HL-60 (cell line): ENCODE measurements around the gene RFFL.

Source experiments
- GABPA ChIP-seq: IDR thresholded peaks from 2 replicates; pipeline ENCODE4 v1.6.1; 2012; ENCODE audit warnings: low read depth
- POLR2AphosphoS5 ChIP-seq: IDR thresholded peaks from 2 replicates; pipeline ENCODE4 v1.6.1; 2012; ENCODE audit warnings: low read depth
- SPI1 ChIP-seq: IDR thresholded peaks from 2 replicates; pipeline ENCODE4 v1.6.1; 2012; ENCODE audit warnings: low read depth, mild to moderate bottlenecking, borderline replicate concordance
- TF ChIP-seq, protein P1 (sequence below): IDR thresholded peaks from one replicate; pipeline ENCODE4 v1.5.1; 2011; ENCODE audit warnings: low read length, control low read depth, inconsistent platforms; ENCODE audit not compliant: insufficient read depth
- TF ChIP-seq, protein P2 (sequence below): IDR thresholded peaks from 2 replicates; pipeline ENCODE4 v1.6.1; 2012; ENCODE audit warnings: low read depth; ENCODE audit not compliant: insufficient replicate concordance

DNA sequence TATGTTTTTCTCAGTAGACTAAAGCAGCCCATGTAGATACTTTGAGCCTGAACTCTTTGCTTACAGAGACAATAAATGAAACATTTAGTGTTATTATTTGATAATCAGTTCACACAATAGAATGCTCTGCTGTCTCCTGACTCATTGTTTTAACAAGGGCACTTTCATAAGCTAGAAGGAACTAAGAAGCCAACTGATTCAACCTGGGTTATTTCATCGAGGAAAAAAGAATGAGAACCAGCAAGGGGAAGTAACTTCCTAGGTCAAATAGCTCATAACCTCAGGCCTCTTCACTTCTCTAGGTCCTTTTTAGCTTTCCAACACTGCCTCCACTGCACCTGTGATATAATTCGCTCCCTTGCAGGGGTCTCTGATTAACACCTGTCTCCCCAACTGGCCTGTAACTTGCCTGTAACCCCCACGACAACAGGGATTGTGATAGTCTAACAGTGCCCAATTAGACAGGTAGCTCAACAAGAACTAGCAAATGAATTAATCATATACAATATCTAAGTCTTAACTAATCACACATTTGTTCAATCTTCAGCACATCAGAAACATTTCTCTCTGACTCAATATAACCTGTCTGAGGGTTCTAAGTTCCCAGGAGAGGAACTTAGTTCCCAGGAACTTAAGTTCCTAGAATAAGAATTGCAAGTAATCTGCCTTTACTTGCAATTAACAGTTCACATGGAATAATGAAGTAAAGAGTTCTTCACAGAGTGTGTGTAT, 34.8 kb downstream of the RFFL start:
- TF ChIP-seq, protein P1, sequence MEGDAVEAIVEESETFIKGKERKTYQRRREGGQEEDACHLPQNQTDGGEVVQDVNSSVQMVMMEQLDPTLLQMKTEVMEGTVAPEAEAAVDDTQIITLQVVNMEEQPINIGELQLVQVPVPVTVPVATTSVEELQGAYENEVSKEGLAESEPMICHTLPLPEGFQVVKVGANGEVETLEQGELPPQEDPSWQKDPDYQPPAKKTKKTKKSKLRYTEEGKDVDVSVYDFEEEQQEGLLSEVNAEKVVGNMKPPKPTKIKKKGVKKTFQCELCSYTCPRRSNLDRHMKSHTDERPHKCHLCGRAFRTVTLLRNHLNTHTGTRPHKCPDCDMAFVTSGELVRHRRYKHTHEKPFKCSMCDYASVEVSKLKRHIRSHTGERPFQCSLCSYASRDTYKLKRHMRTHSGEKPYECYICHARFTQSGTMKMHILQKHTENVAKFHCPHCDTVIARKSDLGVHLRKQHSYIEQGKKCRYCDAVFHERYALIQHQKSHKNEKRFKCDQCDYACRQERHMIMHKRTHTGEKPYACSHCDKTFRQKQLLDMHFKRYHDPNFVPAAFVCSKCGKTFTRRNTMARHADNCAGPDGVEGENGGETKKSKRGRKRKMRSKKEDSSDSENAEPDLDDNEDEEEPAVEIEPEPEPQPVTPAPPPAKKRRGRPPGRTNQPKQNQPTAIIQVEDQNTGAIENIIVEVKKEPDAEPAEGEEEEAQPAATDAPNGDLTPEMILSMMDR, result no peak
- TF ChIP-seq GABPA, result no peak
- TF ChIP-seq, protein P2, sequence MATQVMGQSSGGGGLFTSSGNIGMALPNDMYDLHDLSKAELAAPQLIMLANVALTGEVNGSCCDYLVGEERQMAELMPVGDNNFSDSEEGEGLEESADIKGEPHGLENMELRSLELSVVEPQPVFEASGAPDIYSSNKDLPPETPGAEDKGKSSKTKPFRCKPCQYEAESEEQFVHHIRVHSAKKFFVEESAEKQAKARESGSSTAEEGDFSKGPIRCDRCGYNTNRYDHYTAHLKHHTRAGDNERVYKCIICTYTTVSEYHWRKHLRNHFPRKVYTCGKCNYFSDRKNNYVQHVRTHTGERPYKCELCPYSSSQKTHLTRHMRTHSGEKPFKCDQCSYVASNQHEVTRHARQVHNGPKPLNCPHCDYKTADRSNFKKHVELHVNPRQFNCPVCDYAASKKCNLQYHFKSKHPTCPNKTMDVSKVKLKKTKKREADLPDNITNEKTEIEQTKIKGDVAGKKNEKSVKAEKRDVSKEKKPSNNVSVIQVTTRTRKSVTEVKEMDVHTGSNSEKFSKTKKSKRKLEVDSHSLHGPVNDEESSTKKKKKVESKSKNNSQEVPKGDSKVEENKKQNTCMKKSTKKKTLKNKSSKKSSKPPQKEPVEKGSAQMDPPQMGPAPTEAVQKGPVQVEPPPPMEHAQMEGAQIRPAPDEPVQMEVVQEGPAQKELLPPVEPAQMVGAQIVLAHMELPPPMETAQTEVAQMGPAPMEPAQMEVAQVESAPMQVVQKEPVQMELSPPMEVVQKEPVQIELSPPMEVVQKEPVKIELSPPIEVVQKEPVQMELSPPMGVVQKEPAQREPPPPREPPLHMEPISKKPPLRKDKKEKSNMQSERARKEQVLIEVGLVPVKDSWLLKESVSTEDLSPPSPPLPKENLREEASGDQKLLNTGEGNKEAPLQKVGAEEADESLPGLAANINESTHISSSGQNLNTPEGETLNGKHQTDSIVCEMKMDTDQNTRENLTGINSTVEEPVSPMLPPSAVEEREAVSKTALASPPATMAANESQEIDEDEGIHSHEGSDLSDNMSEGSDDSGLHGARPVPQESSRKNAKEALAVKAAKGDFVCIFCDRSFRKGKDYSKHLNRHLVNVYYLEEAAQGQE, result no peak
- no peak for TF ChIP-seq SPI1
- no peak for TF ChIP-seq POLR2AphosphoS5
